Astrocyte (in vitro differentiated cells and primary cell): ENCODE measurements around the gene POLR3F.

Experiments
- CTCF ChIP-seq: IDR thresholded peaks from 2 replicates; pipeline ENCODE4 v1.5.1; 2011; ENCODE audit warnings: low read depth, mild to moderate bottlenecking, inconsistent platforms, low read length, moderate library complexity; ENCODE audit not compliant: insufficient read depth
- EZH2 ChIP-seq: IDR thresholded peaks from 2 replicates; pipeline ENCODE4 v1.6.1; 2012; ENCODE audit warnings: mild to moderate bottlenecking, low read length, inconsistent platforms; ENCODE audit not compliant: insufficient read depth

GRCh38 chr20:18497603-18498002, 30.4 kb downstream of the POLR3F start:
- TF ChIP-seq CTCF (no peak), EZH2 (no peak)
